T-helper 2 cell treated with Interferon-gamma antibody and Interleukin-4, amounts not matched to agents 5 μg/mL and 100 μg/mL, for 36 hours (primary cell): Measurements from ENCODE around the gene MYO18B.

Experiments
- DNase-seq: peaks from one replicate; pipeline ENCODE4 v3.0.0; 2021; ENCODE audit warnings: low spot score
- H3K27ac Mint-ChIP-seq: one replicate; pipeline ENCODE4 v1.8.0; 2021; ENCODE audit warnings: mild to moderate bottlenecking, mixed read lengths
- H3K27me3 Mint-ChIP-seq: one replicate; pipeline ENCODE4 v1.8.0; 2021; ENCODE audit warnings: low read depth, mixed read lengths
- H3K36me3 Mint-ChIP-seq: one replicate; pipeline ENCODE4 v1.8.0; 2021; ENCODE audit warnings: low read depth, mixed read lengths
- H3K4me1 Mint-ChIP-seq: one replicate; pipeline ENCODE4 v1.8.0; 2021; ENCODE audit warnings: low read depth, mixed read lengths
- H3K4me3 Mint-ChIP-seq: one replicate; pipeline ENCODE4 v1.8.0; 2022; ENCODE audit warnings: mild to moderate bottlenecking, moderate library complexity, mixed read lengths
- H3K9me3 Mint-ChIP-seq: one replicate; pipeline ENCODE4 v1.8.0; 2021; ENCODE audit warnings: mixed read lengths

Gene MYO18B

DNA sequence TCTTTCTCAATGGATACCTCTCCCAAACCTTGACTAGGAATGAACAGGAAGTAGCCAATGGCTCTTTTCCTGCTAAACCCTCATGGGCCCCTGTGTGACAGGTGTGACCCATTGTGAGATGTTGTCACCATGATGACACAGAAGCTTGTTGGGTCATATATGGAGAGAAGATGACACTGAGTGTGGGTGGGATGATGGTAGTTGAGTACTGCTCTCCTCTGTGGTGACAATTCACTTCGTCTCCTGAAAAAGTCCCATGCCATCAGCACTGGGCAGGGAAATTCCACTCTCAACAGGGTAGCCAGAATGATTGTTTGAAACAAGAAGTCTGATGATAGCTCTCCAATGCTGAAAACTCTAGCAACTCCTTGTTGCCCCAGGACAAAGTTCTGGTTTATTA lies 333.3 kb downstream of the MYO18B start:
- no peak overlapping the region for H3K4me3 Mint-ChIP-seq
- H3K27me3 Mint-ChIP-seq: no peaks in the 10 kb centered on the region
- no peaks in the 10 kb centered on the region for H3K9me3 Mint-ChIP-seq
- H3K4me1 Mint-ChIP-seq: no peaks in the 10 kb centered on the region
- no peak overlapping the region for H3K27ac Mint-ChIP-seq
- H3K36me3 Mint-ChIP-seq: no peaks in the 10 kb centered on the region
- DNase-seq: peak; percentile 4

DNA sequence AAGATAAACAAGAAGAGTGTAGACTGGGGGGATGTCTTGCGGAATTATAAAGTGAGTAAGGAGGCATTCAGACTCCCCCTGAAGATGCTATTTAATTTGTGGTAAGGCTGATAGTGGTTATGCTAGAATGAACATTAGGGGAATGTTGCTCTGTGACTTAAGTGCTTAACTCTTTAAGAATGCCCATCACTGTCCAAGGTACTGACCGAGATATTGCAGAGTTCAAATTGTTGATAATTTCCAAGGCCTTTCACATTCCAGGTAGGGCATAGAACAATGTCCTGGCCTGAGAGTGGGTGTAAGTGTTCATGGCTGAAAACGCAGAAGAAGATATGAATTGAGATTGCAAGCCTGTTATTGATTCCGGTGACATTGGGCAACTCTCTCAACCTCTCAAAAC lies 337.0 kb downstream of the MYO18B start:
- Mint-ChIP-seq H3K27ac (no peak overlapping the region), H3K36me3 (no peaks in the 10 kb centered on the region), H3K4me3 (no peak overlapping the region), H3K27me3 (no peaks in the 10 kb centered on the region), H3K4me1 (no peaks in the 10 kb centered on the region), H3K9me3 (no peaks in the 10 kb centered on the region)
- no peak for DNase-seq
